Duodenal mucosa (tissue), 2 donors: ENCODE data around the gene GOLGA6A.
"Not testable (repeated sequence)": the region's sequence is repeated elsewhere in the genome, so short reads cannot be mapped to it uniquely, and the experiment has no call there.

Source experiments
- H3K27ac ChIP-seq: one replicate; pipeline ENCODE4 v1.7.0; 2013; ENCODE audit warnings: low read depth, low read length
- H3K27me3 ChIP-seq, 2 donors: one replicate each; pipeline ENCODE4 v1.7.0; 2013; ENCODE audit warnings: low read length in 2 of 2, control low read depth in 1 of 2; ENCODE audit not compliant: insufficient read depth in 2 of 2, control insufficient read depth in 1 of 2
- H3K36me3 ChIP-seq, 2 donors: one replicate each; pipeline ENCODE4 v1.7.0; 2013; ENCODE audit warnings: low read length in 2 of 2, control low read depth in 1 of 2; ENCODE audit not compliant: insufficient read depth in 2 of 2, control insufficient read depth in 1 of 2
- H3K4me1 ChIP-seq, 2 donors: one replicate each; pipeline ENCODE4 v1.7.0; 2013; ENCODE audit warnings: low read length in 2 of 2, control low read depth in 1 of 2; ENCODE audit not compliant: insufficient read depth in 2 of 2, control insufficient read depth in 1 of 2
- H3K4me3 ChIP-seq, 2 donors: one replicate each; pipeline ENCODE4 v1.7.0; 2013; ENCODE audit warnings: low read length in 2 of 2, low read depth in 1 of 2
- H3K9ac ChIP-seq, 2 donors: one replicate each; pipeline ENCODE4 v1.7.0; 2013; ENCODE audit warnings: low read length in 2 of 2, low read depth in 1 of 2
- H3K9me3 ChIP-seq, 2 donors: one replicate each; pipeline ENCODE4 v1.7.0; 2013; ENCODE audit warnings: low read length in 2 of 2, control low read depth in 1 of 2; ENCODE audit not compliant: control insufficient read depth in 1 of 2

The GOLGA6A gene

DNA sequence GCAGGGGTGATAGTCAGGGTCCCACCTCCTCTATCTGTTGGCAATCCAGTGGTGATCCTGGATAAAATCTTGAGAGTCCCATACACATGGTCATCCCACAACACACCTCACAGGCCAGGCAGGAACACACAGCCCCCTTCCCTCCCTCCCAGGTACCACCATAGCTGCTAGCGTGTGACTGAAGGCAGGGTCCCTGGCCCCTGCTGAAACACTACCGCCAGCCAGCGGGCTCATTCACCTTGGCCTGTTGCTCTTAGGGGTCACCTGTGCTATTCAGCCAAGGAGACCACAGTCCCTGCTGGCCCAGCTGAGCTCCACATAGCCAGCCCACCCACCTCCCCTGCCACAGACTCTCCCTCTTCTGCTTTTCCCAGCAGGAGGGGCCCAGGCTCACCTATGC is 18.2 kb downstream of the GOLGA6A start:
- H3K4me3 ChIP-seq, H3K9me3 ChIP-seq, H3K27ac ChIP-seq, H3K36me3 ChIP-seq, H3K9ac ChIP-seq, H3K4me1 ChIP-seq, H3K27me3 ChIP-seq: not testable (repeated sequence)

GRCh38 chr15:74063425-74064146 is 18.8 kb downstream of the GOLGA6A start:
- H3K4me1 ChIP-seq, H3K4me3 ChIP-seq, H3K36me3 ChIP-seq, H3K27me3 ChIP-seq, H3K9ac ChIP-seq, H3K27ac ChIP-seq, H3K9me3 ChIP-seq: not testable (repeated sequence)

DNA sequence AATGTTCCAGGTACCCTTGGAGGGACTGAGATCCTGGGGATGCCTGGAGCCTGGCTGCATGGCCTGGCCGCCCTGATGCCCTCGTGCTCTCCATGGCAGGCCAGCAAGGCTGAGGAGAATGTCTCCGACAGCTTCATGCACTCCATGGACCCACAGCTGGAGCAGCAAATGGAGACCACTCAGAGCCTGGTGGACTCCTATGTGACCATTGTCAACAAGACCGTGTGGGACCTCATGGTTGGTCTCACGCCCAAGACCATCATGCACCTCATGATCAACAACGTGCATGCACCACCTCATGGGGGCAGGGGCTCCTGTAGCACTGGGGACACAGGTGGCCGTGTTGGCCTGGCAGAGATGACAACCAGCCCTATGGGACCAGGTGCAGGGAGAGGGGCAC is 19.7 kb downstream of the GOLGA6A start:
- Histone ChIP-seq H3K4me3 (no peak overlapping the region), H3K4me1 (no peaks in the 10 kb centered on the region), H3K36me3 (no peaks in the 10 kb centered on the region), H3K27ac (no peak overlapping the region), H3K27me3 (no peaks in the 10 kb centered on the region), H3K9me3 (no peaks in the 10 kb centered on the region), H3K9ac (no peak overlapping the region)

DNA sequence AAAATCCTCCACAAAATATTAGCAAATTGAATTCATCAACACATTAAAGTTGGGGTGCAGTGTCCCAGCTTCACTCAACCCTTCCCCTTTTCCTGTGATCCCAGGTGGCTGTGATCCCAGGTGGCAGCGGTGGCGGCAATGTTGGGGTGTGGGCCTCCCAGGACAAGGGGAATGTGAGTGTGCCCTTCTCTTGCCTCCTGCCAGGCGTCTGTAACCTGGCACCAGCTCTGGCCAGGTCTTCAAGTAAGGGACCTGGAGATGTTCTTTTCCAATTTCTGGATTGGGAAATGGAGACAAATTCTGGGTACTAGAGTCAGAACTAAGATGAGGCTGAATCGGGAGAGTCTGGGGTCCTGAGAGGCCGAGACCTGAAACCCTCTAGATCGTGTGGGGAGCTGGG is 20.1 kb downstream of the GOLGA6A start:
- Histone ChIP-seq H3K27ac (no peak overlapping the region), H3K9ac (no peak overlapping the region), H3K9me3 (no peaks in the 10 kb centered on the region), H3K36me3 (no peaks in the 10 kb centered on the region), H3K4me1 (no peaks in the 10 kb centered on the region), H3K27me3 (no peaks in the 10 kb centered on the region), H3K4me3 (no peak overlapping the region)

DNA sequence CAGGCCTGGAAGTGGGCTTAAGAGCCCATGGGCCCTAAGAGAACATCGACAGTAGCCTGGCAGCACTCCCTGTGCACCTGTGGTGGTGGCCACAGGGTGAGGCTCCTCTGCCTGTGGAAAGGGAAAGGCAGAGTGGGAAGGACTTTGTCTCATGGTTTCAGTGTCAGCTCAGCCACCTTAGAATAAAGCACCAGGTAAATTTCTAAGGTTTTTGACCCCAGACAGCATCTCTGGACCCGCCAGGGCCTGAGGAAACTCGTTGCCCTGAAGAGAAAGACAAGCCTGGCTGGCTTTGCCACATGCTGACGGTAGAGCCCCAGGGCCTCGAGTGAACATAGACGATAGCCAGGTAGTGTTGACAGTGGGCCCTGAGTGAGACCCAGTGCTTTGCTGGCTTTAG is 22.1 kb downstream of the GOLGA6A start:
- H3K9ac ChIP-seq, result no peak overlapping the region
- no peaks in the 10 kb centered on the region for H3K4me1 ChIP-seq
- H3K36me3 ChIP-seq, result no peaks in the 10 kb centered on the region

DNA sequence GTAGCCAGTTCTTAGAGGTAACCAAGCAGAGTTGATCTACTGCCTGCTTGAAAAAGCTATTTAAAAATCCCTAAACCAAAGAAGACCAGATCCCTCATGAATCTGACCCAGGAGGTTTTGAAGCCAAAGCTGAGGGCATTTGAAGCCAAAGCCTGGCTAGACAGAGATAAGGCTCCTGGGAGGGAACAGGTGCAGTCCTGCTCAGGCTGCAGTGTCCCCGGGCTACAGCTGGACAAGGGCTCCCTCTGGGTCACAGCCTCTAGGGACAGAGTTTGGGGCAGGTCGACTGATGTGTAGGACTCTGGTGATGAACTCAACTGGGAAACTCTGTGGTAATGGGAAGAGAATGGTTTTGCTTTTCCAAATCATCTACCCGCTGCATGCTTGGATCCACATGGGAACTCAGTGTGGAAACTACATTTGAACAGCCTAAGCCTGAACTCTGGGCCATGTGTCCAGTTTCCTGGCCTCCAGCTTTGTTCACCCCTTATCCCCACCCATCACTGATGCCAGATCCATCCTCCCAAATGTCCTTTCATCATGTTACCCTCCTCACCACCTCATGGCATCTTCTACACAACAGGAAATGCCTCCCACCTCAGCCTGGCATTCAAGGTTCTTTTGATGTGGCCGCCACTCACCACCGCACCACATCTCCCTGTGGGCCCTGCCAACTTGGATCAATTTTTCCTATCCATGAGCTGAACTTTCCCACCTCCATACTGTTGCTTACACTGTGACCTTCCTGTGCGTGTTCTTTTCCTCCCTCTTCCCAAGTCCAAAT is 23.1 kb downstream of the GOLGA6A start:
- not testable (repeated sequence) for H3K4me3 ChIP-seq, H3K36me3 ChIP-seq, H3K4me1 ChIP-seq, H3K27ac ChIP-seq, H3K27me3 ChIP-seq, H3K9ac ChIP-seq, H3K9me3 ChIP-seq

More for the DNA sequence above, 22.1 kb downstream of the GOLGA6A start:
- Histone ChIP-seq H3K4me3 (no peak overlapping the region), H3K27me3 (no peaks in the 10 kb centered on the region), H3K9me3 (no peaks in the 10 kb centered on the region), H3K27ac (no peak overlapping the region)

DNA sequence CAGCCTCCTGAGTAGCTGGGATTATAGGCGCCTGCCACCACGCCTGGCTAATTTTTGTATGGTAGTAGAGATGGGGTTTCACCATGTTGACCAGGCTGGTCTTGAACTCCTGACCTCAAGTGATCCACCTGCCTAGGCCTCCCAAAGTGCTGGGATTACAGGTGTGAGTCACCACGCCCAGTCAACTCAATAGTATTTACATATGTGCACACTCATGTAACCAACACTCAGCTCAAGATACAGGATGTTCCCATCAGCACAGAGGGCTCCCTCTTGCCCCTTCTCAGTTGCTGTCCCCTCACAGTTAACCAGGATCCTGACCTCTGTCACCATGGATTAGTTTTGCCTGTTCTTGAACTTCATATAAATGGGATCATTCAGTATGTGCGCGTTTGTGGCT is 26.0 kb downstream of the GOLGA6A start:
- not testable (repeated sequence) for H3K27me3 ChIP-seq, H3K27ac ChIP-seq, H3K4me3 ChIP-seq, H3K9me3 ChIP-seq, H3K9ac ChIP-seq, H3K36me3 ChIP-seq, H3K4me1 ChIP-seq

GRCh38 chr15:74055804-74056203 is 26.5 kb downstream of the GOLGA6A start:
- H3K27ac ChIP-seq, result no peak overlapping the region
- H3K36me3 ChIP-seq, result no peaks in the 10 kb centered on the region
- H3K27me3 ChIP-seq, result no peaks in the 10 kb centered on the region
- H3K9ac ChIP-seq, result no peak overlapping the region
- H3K4me3 ChIP-seq, result no peak overlapping the region
- H3K4me1 ChIP-seq, result peaks cover 0 to 1% of the 10 kb centered on the region in 2 donors
- H3K9me3 ChIP-seq, result no peaks in the 10 kb centered on the region

- H3K27ac ChIP-seq, result no peak overlapping the region
- H3K4me1 ChIP-seq, result peaks cover 0 to 5% of the 10 kb centered on the region in 2 donors
- H3K9ac ChIP-seq, result no peak overlapping the region
- no peaks in the 10 kb centered on the region for H3K27me3 ChIP-seq
- no peak overlapping the region for H3K4me3 ChIP-seq
- no peaks in the 10 kb centered on the region for H3K36me3 ChIP-seq
- no peaks in the 10 kb centered on the region for H3K9me3 ChIP-seq
Measured at GRCh38 chr15:74053941-74054529, 28.3 kb downstream of the GOLGA6A start.

DNA sequence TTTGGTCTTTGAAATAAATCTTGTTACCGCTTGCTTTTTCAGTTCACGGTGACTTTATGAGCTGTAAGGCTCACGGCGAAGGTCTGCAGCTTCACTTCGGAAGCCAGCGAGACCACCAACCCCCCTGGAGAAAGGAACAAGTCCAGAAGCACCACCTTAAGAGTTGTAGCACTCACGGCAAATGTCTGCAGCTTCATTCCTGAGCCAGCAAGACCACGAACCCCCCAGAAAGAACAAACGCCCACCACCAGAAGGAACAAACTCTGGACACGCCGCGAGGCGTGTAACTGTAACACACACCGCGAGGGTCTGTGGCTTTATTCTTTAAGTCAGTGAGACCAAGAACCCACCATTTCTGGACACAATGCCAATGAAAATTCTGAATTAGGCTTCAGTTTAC is 28.8 kb downstream of the GOLGA6A start:
- Histone ChIP-seq H3K27ac (no peak overlapping the region), H3K9ac (no peak overlapping the region), H3K4me3 (no peak overlapping the region), H3K9me3 (no peaks in the 10 kb centered on the region), H3K4me1 (peaks cover 0 to 5% of the 10 kb centered on the region in 2 donors), H3K36me3 (no peaks in the 10 kb centered on the region), H3K27me3 (no peaks in the 10 kb centered on the region)
